ENCODE data around the gene SCAND1. TPM values are rescaled to one million over a fixed set of nuclear protein-coding genes. Genes with fewer than 3 reads are reported as not detected.

SCAND1 gene
- total RNA-seq, 1 donor, result 94.8 TPM

GRCh38 chr20:35908007-35908406, 46.3 kb downstream of the SCAND1 start:
- no peak for DNase-seq (ENCODE audit: low read depth in 2 of 3, low spot score in 2 of 3)

GRCh38 chr20:35907017-35907701, 47.1 kb downstream of the SCAND1 start:
- DNase-seq (ENCODE audit: low read depth in 2 of 3, low spot score in 2 of 3), result no peak

GRCh38 chr20:35904982-35905663, 49.2 kb downstream of the SCAND1 start:
- DNase-seq (ENCODE audit: low read depth in 2 of 3, low spot score in 2 of 3), result no peak

GRCh38 chr20:35903843-35904242, 50.5 kb downstream of the SCAND1 start:
- DNase-seq (ENCODE audit: low read depth in 2 of 3, low spot score in 2 of 3), result no peak

Small RNA genes within 50 kb of the gene (small RNA-seq; reads per million reads assigned to genes)
- not detected for gene RNU6-937P

Other genes starting within 250 kb of the SCAND1 start
- 256 TPM for gene RBM39, start 212.2 kb downstream of the SCAND1 start, total RNA-seq
- gene PHF20, start 182.5 kb downstream of the SCAND1 start, total RNA-seq, result 42.3 TPM
- gene CNBD2, start 14.1 kb upstream of the SCAND1 start, total RNA-seq, result 8.3 TPM
- gene EPB41L1, start 200.2 kb upstream of the SCAND1 start, total RNA-seq, result 1.3 TPM